Calu3 (cell line): ENCODE data around the gene DCC. TPM values are rescaled to one million over a fixed set of nuclear protein-coding genes. Genes with fewer than 3 reads are reported as not detected.

Experiments
- BruUV-seq: library from RNA; stranded (reverse); fragments of 400-500 nt; replicated peaks from 2 replicates; lab custom pipeline; 2021; lab: Mats Ljungman, UMichigan
- CTCF ChIA-PET: fragments of 300-600 bp; sonication (Branson Sonifier 250); formaldehyde crosslinking; loops from one replicate; lab custom pipeline; 2022; ENCODE audit warnings: antibody characterized with exemption; lab: Charles Lee
- DNase-seq: peaks from one replicate; pipeline ENCODE4 v3.0.0; 2022
- H3K27ac Mint-ChIP-seq: one replicate; pipeline ENCODE4 v1.8.0; 2022; ENCODE audit warnings: mixed read lengths; ENCODE audit not compliant: unreplicated experiment
- H3K27me3 Mint-ChIP-seq: one replicate; pipeline ENCODE4 v1.8.0; 2022; ENCODE audit warnings: mixed read lengths; ENCODE audit not compliant: unreplicated experiment
- H3K36me3 Mint-ChIP-seq: one replicate; pipeline ENCODE4 v1.8.0; 2022; ENCODE audit warnings: mild to moderate bottlenecking, moderate library complexity, mixed read lengths; ENCODE audit not compliant: insufficient read depth, unreplicated experiment
- H3K4me1 Mint-ChIP-seq: one replicate; pipeline ENCODE4 v1.8.0; 2022; ENCODE audit warnings: mild to moderate bottlenecking, low read depth, mixed read lengths; ENCODE audit not compliant: unreplicated experiment
- H3K4me3 Mint-ChIP-seq: one replicate; pipeline ENCODE4 v1.8.0; 2022; ENCODE audit warnings: mild to moderate bottlenecking, low read depth, moderate library complexity, mixed read lengths; ENCODE audit not compliant: unreplicated experiment
- H3K9me3 Mint-ChIP-seq: one replicate; pipeline ENCODE4 v1.8.0; 2022; ENCODE audit warnings: low read depth, mixed read lengths; ENCODE audit not compliant: unreplicated experiment
- intact Hi-C: fragments of 100-400 bp; cut with micrococcal nuclease; formaldehyde crosslinking; loops from one replicate; pipeline ENCODE4 v1.10.0; 2022; ENCODE audit not compliant: unreplicated experiment
- total RNA-seq: library from RNA; stranded (reverse); gene quantifications from 2 replicates; pipeline ENCODE4 v1.2.3, GENCODE V29; 2022
- TF ChIP-seq, protein P1 (sequence below): fragments of 200-600 bp; IDR thresholded peaks from one replicate; pipeline ENCODE4 v1.8.0; 2022; ENCODE audit warnings: antibody characterized with exemption; ENCODE audit not compliant: unreplicated experiment

The DCC gene
- total RNA-seq, 1 experiment from 2014 or later = not detected

DNA sequence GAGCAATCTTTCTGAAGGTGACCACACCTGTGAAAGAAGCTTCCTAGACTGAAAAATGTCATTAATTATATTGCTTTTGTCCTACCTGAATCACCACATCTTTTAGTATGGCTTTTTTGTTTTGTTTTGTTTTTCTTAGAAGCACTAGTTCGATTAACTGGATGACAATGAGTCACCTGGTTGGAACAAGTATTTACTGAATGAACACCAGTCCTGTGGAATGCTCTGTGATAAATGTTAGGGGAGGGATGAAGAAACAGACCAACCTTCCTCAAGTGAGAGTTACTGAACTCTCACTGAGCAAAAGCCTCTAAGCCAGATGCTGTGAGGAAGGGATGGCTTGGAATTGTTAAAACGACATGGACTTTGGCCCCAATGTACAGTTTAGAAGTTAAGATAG lies 26.8 kb upstream of the DCC start:
- H3K27ac Mint-ChIP-seq = peak overlapping the region; percentile 35
- CTCF ChIA-PET = no interaction called here
- H3K9me3 Mint-ChIP-seq = peaks cover 3% of the 10 kb centered on the region
- TF ChIP-seq, protein P1, sequence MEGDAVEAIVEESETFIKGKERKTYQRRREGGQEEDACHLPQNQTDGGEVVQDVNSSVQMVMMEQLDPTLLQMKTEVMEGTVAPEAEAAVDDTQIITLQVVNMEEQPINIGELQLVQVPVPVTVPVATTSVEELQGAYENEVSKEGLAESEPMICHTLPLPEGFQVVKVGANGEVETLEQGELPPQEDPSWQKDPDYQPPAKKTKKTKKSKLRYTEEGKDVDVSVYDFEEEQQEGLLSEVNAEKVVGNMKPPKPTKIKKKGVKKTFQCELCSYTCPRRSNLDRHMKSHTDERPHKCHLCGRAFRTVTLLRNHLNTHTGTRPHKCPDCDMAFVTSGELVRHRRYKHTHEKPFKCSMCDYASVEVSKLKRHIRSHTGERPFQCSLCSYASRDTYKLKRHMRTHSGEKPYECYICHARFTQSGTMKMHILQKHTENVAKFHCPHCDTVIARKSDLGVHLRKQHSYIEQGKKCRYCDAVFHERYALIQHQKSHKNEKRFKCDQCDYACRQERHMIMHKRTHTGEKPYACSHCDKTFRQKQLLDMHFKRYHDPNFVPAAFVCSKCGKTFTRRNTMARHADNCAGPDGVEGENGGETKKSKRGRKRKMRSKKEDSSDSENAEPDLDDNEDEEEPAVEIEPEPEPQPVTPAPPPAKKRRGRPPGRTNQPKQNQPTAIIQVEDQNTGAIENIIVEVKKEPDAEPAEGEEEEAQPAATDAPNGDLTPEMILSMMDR = no peak
- H3K4me3 Mint-ChIP-seq = peak overlapping the region; percentile 23
- no peaks in the 10 kb centered on the region for H3K36me3 Mint-ChIP-seq
- BruUV-seq = no TSS peak
- H3K4me1 Mint-ChIP-seq = peaks cover 27% of the 10 kb centered on the region
- peaks cover 42% of the 10 kb centered on the region for H3K27me3 Mint-ChIP-seq
- intact Hi-C loops = no loop called here
- DNase-seq = peak; percentile 7

DNA sequence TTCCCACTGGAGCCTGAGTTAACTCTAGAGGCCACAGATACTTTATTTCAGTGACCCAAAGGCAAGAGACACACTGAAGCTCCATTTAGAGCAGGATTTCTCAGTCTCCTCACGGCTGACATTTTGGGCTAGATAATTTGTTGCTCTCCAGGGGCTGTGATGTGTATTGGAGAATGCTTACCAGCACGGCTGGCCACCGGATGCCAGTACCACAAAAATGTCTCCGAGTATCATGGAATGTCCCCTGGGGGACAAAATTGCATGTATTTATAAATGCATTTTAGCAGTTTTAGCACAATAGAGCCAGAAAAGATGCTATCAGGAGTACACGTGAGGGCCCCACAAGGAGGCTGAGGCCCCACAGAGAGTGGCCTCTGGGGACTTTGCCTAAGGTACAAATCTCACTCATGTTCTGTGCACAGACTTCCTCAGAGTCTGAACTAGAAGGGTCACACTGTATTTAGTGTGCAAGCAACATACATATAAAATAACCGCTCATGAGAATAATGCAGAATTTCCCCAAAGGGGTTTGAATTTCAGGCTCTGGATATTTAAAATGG lies 20.5 kb upstream of the DCC start:
- CTCF ChIA-PET = no interaction called here
- intact Hi-C loops = no loop called here

DNA sequence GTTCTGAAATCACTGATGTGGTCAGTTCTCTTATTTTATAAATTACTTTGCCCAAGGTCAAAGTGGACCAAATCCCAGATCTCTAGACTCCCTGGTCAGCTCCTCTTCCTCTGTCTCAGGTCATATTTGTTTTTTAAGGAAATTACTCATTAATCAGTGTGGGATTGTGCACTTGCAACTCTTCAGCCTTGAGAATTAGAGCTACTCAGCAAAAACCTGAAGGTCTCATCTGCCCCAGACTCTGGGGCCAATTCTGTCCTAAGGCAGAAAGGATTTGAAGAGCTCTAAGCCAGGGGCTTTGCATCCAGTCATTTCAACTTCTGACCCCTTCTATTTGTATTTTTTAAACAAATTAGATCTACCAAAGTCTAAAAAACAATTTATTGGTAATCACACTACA lies 17.7 kb upstream of the DCC start:
- Mint-ChIP-seq H3K27me3 (peaks cover 42% of the 10 kb centered on the region), H3K9me3 (no peaks in the 10 kb centered on the region)
- intact Hi-C loops = no loop called here

More for the DNA sequence above, 20.5 kb upstream of the DCC start:
- peaks cover 43% of the 10 kb centered on the region for H3K27me3 Mint-ChIP-seq
- H3K36me3 Mint-ChIP-seq = no peaks in the 10 kb centered on the region
- no peaks in the 10 kb centered on the region for H3K4me1 Mint-ChIP-seq
- no peak overlapping the region for H3K4me3 Mint-ChIP-seq
- TF ChIP-seq, protein P1 = no peak
- DNase-seq = no peak
- H3K9me3 Mint-ChIP-seq = peaks cover 3% of the 10 kb centered on the region
- no peak overlapping the region for H3K27ac Mint-ChIP-seq
- BruUV-seq = no TSS peak

DNA sequence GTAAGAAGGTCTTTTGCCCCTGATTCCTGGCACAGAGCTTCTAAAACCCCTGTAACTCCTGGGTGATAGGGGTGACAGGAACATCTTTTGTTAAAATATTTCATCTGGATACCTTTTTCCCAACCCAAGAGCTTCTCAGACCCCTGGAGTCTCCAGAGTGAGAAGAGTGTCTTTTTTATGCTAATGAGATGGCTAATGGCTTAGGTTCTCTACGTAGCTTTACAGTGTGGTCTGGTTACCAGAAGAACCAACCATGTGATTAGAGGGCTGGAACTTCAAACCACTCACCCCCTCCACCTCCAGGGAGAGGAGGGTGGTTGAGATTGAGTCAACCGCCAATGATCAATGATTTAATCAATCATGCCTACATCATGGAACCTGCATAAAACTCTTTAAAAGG lies 16.2 kb upstream of the DCC start:
- DNase-seq = no peak
- Mint-ChIP-seq H3K9me3 (no peaks in the 10 kb centered on the region), H3K4me3 (no peak overlapping the region), H3K27ac (no peak overlapping the region), H3K4me1 (no peaks in the 10 kb centered on the region), H3K27me3 (peaks cover 54% of the 10 kb centered on the region), H3K36me3 (no peaks in the 10 kb centered on the region)
- TF ChIP-seq, protein P1 = no peak
- intact Hi-C loops = no loop called here
- CTCF ChIA-PET = interaction anchor here (0.6 kb wide), 1 partner anchor 1077 kb away, joined by 4 read pairs; no protein-coding TSS in a partner anchor
- BruUV-seq = no TSS peak

More for the DNA sequence above, 17.7 kb upstream of the DCC start:
- CTCF ChIA-PET = no interaction called here
- TF ChIP-seq, protein P1 = no peak
- Mint-ChIP-seq H3K4me1 (no peaks in the 10 kb centered on the region), H3K27ac (no peak overlapping the region), H3K36me3 (no peaks in the 10 kb centered on the region), H3K4me3 (no peak overlapping the region)
- no TSS peak for BruUV-seq
- DNase-seq = no peak
